Sigmoid colon (tissue), 3 donors: Measurements from ENCODE around the gene TNIK.

Experiments
- POLR2A ChIP-seq, 2 donors: fragments of 450-650 bp; IDR thresholded peaks; one replicate each; pipeline ENCODE4 v1.6.1; 2016; ENCODE audit warnings: antibody characterized with exemption in 2 of 2, mild to moderate bottlenecking in 2 of 2, moderate library complexity in 2 of 2
- TF ChIP-seq, protein P1 (sequence below), 4 experiments: fragments of 450-650 bp in 3 of 4; fragments of 200-600 bp in 1 of 4; IDR thresholded peaks; one replicate each; pipeline ENCODE4 v1.5.1; 2016 to 2019; ENCODE audit warnings: antibody characterized with exemption in 4 of 4, mild to moderate bottlenecking in 3 of 4, moderate library complexity in 2 of 4

DNA sequence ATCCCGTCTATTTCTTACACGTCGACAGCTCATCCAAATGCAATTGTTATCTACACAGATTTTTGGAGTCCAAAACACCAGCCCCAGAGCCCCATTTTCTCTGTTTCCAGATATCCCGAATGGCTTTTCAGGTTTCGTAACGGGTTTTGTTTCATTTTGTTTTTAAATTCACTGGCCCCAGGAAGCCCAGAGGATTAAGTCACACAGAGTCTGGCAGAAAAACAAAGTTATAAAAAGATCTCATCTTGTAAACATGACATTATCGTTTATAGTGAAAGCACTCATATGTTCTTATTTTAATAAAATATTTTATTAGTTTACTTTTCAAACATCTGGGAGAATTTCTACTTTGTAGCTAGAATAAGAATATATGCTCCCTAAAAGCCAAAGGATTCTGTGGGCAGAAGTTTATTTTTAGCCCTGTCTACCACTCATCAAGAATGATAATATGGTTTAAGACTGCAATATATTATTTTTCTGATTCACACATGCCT, 284.4 kb downstream of the TNIK start:
- TF ChIP-seq, protein P1, sequence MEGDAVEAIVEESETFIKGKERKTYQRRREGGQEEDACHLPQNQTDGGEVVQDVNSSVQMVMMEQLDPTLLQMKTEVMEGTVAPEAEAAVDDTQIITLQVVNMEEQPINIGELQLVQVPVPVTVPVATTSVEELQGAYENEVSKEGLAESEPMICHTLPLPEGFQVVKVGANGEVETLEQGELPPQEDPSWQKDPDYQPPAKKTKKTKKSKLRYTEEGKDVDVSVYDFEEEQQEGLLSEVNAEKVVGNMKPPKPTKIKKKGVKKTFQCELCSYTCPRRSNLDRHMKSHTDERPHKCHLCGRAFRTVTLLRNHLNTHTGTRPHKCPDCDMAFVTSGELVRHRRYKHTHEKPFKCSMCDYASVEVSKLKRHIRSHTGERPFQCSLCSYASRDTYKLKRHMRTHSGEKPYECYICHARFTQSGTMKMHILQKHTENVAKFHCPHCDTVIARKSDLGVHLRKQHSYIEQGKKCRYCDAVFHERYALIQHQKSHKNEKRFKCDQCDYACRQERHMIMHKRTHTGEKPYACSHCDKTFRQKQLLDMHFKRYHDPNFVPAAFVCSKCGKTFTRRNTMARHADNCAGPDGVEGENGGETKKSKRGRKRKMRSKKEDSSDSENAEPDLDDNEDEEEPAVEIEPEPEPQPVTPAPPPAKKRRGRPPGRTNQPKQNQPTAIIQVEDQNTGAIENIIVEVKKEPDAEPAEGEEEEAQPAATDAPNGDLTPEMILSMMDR (IDR thresholded peaks at IDR 0.05) = no peak
- no peak for TF ChIP-seq POLR2A (IDR thresholded peaks at IDR 0.05)
